OCI-LY7 (cell line): ENCODE results near the gene CPPED1. TPM values are rescaled to one million over a fixed set of nuclear protein-coding genes. Genes with fewer than 3 reads are reported as not detected.

Source experiments
- BruUV-seq: library from RNA; stranded (reverse); fragments of 400-500 nt; replicated peaks from 2 replicates; lab custom pipeline; 2021; lab: Mats Ljungman, UMichigan
- CTCF ChIA-PET: fragments of 300-600 bp; sonication (Branson Sonifier 250); formaldehyde crosslinking; loops from one replicate; lab custom pipeline; 2022; ENCODE audit warnings: antibody characterized with exemption; ENCODE audit not compliant: unreplicated experiment; lab: Charles Lee
- POLR2A ChIA-PET: fragments of 300-600 bp; sonication (Branson Sonifier 250); formaldehyde crosslinking; loops from one replicate; lab custom pipeline; 2022; ENCODE audit warnings: antibody characterized with exemption; lab: Charles Lee
- DNase-seq: peaks from one replicate; pipeline ENCODE4 v3.0.0-alpha.2; 2015; ENCODE audit warnings: low spot score
- H2AFZ ChIP-seq: fragments of 200-600 bp; sonication (generic), shearing (Covaris generic); 2 replicates; pipeline ENCODE4 v1.6.1; 2014; ENCODE audit warnings: mild to moderate bottlenecking, antibody characterized with exemption, low read length, moderate library complexity
- H3K27ac ChIP-seq: fragments of 200-600 bp; sonication (generic); 2 replicates; pipeline ENCODE4 v1.5.1; 2014; ENCODE audit warnings: mixed run types, low read depth, mild to moderate bottlenecking, moderate library complexity, low read length, inconsistent platforms; ENCODE audit not compliant: poor library complexity, severe bottlenecking
- H3K36me3 ChIP-seq: fragments of 200-600 bp; sonication (generic); 2 replicates; pipeline ENCODE4 v1.6.1; 2014; ENCODE audit warnings: mild to moderate bottlenecking, antibody characterized with exemption, low read length, moderate library complexity, mixed read lengths; ENCODE audit not compliant: insufficient read depth
- H3K4me1 ChIP-seq: fragments of 200-600 bp; sonication (generic); 2 replicates; pipeline ENCODE4 v1.5.1; 2014; ENCODE audit warnings: mild to moderate bottlenecking, low read length; ENCODE audit not compliant: insufficient read depth, poor library complexity, severe bottlenecking
- H3K4me2 ChIP-seq: fragments of 200-600 bp; sonication (generic); 2 replicates; pipeline ENCODE4 v1.6.1; 2014; ENCODE audit warnings: mild to moderate bottlenecking, low read length
- H3K4me3 ChIP-seq: fragments of 200-600 bp; sonication (generic); 2 replicates; pipeline ENCODE4 v1.5.1; 2014; ENCODE audit warnings: mild to moderate bottlenecking, low read depth, low read length; ENCODE audit not compliant: poor library complexity, severe bottlenecking
- H3K79me2 ChIP-seq: fragments of 200-600 bp; sonication (generic); 2 replicates; pipeline ENCODE4 v1.6.1; 2016; ENCODE audit warnings: low read depth, mild to moderate bottlenecking, low read length, moderate library complexity, mixed read lengths; ENCODE audit not compliant: insufficient read depth
- H3K9me2 ChIP-seq: fragments of 200-600 bp; sonication (generic); 2 replicates; pipeline ENCODE4 v1.6.1; 2016; ENCODE audit warnings: mild to moderate bottlenecking, low read length, mixed read lengths; ENCODE audit not compliant: insufficient read depth
- H3K9me3 ChIP-seq: fragments of 200-600 bp; sonication (generic); 2 replicates; pipeline ENCODE4 v1.6.1; 2014; ENCODE audit warnings: mild to moderate bottlenecking, mixed run types, low read length, mixed read lengths
- H4K20me1 ChIP-seq: fragments of 200-600 bp; sonication (generic); 2 replicates; pipeline ENCODE4 v1.6.1; 2014; ENCODE audit warnings: mild to moderate bottlenecking, antibody characterized with exemption, low read length, moderate library complexity, mixed read lengths; ENCODE audit not compliant: insufficient read depth
- EZH2phosphoT487 ChIP-seq: fragments of 200-600 bp; sonication (generic); IDR thresholded peaks from 2 replicates; pipeline ENCODE4 v1.6.1; 2018; ENCODE audit warnings: low read depth, borderline replicate concordance, mild to moderate bottlenecking, mixed run types, antibody characterized with exemption, low read length, moderate library complexity, mixed read lengths
- intact Hi-C: fragments of 100-400 bp; cut with micrococcal nuclease; formaldehyde crosslinking; loops from one replicate; pipeline ENCODE4 v1.10.0; 2022; ENCODE audit not compliant: unreplicated experiment
- total RNA-seq, 2 experiments: library from RNA; depleted of rRNA in 1 of 2; stranded (reverse); fragments of >200 nt in 1 of 2; shearing (Covaris generic) in 1 of 2; gene quantifications; 2 replicates each; pipeline ENCODE4 v1.2.3, GENCODE V29; 2014 to 2022
- TF ChIP-seq, protein P1 (sequence below): fragments of 200-600 bp; sonication (generic); conservative IDR thresholded peaks from 2 replicates; pipeline ENCODE4 v1.5.1; 2014; ENCODE audit warnings: mild to moderate bottlenecking, antibody characterized with exemption, low read length, moderate library complexity, mixed read lengths

CPPED1 gene
- total RNA-seq, 2 experiments from 2014 or later = 8.6 to 14.2 TPM

DNA sequence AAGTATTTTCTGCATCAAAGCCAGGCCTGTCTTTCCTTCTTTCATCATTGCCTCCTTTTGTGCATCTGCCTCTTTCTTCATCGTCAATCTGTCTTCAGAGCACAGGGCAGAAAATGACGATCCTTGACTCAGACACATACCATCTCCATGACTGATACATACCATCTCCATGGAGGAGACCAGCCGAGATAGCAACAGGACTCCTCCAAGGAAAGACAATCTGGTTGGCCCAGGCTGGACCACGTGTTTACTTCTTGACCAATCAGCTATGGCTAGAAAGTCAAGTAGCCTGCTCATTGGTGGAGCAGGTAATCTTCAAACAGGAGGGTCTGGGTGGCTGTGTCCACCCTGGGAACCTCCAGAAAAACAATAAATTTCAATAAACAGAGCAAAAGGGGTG, 164.6 kb downstream of the CPPED1 start:
- Histone ChIP-seq H3K9me3 (no peaks in the 10 kb centered on the region), H3K4me3 (no peak overlapping the region), H3K27ac (no peak overlapping the region), H4K20me1 (no peaks in the 10 kb centered on the region), H3K79me2 (no peaks in the 10 kb centered on the region), H3K4me1 (no peaks in the 10 kb centered on the region), H3K36me3 (no peaks in the 10 kb centered on the region), H3K4me2 (no peak overlapping the region), H2AFZ (no peak overlapping the region), H3K9me2 (no peaks in the 10 kb centered on the region)
- intact Hi-C loops = no loop called here
- ChIA-PET CTCF (no interaction called here), POLR2A (interaction anchor here (0.5 to 0.7 kb wide), 2 partner anchors 18 to 146 kb away, joined by 3 read pairs; no protein-coding TSS in a partner anchor)
- no peak for DNase-seq
- no peak for TF ChIP-seq EZH2phosphoT487
- TF ChIP-seq, protein P1, sequence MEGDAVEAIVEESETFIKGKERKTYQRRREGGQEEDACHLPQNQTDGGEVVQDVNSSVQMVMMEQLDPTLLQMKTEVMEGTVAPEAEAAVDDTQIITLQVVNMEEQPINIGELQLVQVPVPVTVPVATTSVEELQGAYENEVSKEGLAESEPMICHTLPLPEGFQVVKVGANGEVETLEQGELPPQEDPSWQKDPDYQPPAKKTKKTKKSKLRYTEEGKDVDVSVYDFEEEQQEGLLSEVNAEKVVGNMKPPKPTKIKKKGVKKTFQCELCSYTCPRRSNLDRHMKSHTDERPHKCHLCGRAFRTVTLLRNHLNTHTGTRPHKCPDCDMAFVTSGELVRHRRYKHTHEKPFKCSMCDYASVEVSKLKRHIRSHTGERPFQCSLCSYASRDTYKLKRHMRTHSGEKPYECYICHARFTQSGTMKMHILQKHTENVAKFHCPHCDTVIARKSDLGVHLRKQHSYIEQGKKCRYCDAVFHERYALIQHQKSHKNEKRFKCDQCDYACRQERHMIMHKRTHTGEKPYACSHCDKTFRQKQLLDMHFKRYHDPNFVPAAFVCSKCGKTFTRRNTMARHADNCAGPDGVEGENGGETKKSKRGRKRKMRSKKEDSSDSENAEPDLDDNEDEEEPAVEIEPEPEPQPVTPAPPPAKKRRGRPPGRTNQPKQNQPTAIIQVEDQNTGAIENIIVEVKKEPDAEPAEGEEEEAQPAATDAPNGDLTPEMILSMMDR = no peak
- no TSS peak for BruUV-seq

DNA sequence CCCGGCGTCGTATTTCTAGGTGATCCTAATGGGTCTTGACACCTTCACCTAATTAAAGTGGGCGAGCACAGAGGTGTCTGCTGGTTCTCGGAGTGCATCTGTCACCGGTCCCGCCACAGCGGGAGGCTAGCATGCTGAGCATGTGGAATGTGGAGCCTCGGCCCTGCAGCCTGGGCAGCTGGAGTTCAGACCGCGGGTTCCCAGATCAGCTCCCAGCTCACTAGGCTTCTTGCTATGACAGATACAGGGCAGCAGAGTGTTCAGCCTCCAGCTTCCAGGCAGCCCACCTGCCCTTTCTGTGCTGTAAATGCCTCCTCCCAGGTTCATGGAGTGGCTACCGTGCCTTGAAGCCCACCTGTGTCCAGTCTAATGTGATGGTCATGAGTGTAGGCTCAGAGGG, 166.7 kb downstream of the CPPED1 start:
- TF ChIP-seq EZH2phosphoT487 = no peak
- TF ChIP-seq, protein P1 = no peak
- CTCF ChIA-PET = interaction anchor here (0.5 kb wide), 1 partner anchor 73 kb away, joined by 3 read pairs; no protein-coding TSS in a partner anchor

DNA sequence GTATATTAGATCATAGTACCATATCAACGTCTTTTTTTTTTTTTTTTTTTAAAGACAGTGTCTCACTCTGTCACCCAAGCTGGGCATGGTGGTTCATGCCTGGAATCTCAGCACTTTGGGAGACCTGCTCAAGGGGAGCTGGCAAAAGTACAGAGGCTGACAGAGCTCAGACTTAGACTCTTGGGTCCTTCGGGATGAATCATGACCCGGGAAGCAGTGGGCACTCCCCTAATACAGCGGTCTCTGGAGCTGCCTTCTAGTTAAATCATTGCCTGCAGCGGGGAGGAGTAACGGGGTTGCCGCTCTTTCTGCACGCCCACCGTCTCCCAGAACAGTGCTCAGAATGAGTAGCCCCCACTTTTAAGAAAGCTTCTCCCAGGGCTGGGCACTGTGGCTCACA, 174.4 kb downstream of the CPPED1 start:
- intact Hi-C loops = loop anchor here (10.0 kb wide), 1 partner anchor 186 kb away; no protein-coding TSS in a partner anchor
- no peaks in the 10 kb centered on the region for H3K79me2 ChIP-seq
- H4K20me1 ChIP-seq = no peaks in the 10 kb centered on the region
- no peak overlapping the region for H3K27ac ChIP-seq
- no peak for DNase-seq
- no peaks in the 10 kb centered on the region for H3K4me1 ChIP-seq
- H3K9me2 ChIP-seq = no peaks in the 10 kb centered on the region
- no peaks in the 10 kb centered on the region for H3K9me3 ChIP-seq
- no peak overlapping the region for H3K4me3 ChIP-seq
- no peak overlapping the region for H3K4me2 ChIP-seq
- no peaks in the 10 kb centered on the region for H3K36me3 ChIP-seq
- no peak for TF ChIP-seq EZH2phosphoT487
- TF ChIP-seq, protein P1 = no peak
- no peak overlapping the region for H2AFZ ChIP-seq
- POLR2A ChIA-PET = no interaction called here
- no TSS peak for BruUV-seq
- CTCF ChIA-PET = no interaction called here

More for the DNA sequence above, 166.7 kb downstream of the CPPED1 start:
- BruUV-seq = no TSS peak
- H3K36me3 ChIP-seq = no peaks in the 10 kb centered on the region
- no peaks in the 10 kb centered on the region for H4K20me1 ChIP-seq
- no peak overlapping the region for H3K27ac ChIP-seq
- H2AFZ ChIP-seq = no peak overlapping the region
- no peaks in the 10 kb centered on the region for H3K9me3 ChIP-seq
- H3K4me2 ChIP-seq = no peak overlapping the region
- no peaks in the 10 kb centered on the region for H3K4me1 ChIP-seq
- H3K4me3 ChIP-seq = no peak overlapping the region
- no peaks in the 10 kb centered on the region for H3K79me2 ChIP-seq
- no peak for DNase-seq
- H3K9me2 ChIP-seq = no peaks in the 10 kb centered on the region
- intact Hi-C loops = no loop called here
- POLR2A ChIA-PET = no interaction called here
